AG08395 (cell line): ENCODE measurements around the gene BLM.
"Not testable (repeated sequence)": the region's sequence is repeated elsewhere in the genome, so short reads cannot be mapped to it uniquely, and the experiment has no call there.

Experiments used
- DNase-seq: peaks from one replicate; pipeline ENCODE4 v3.0.0; 2012; ENCODE audit warnings: mixed read lengths, low spot score

Gene BLM

GRCh38 chr15:90735923-90736322, 18.8 kb downstream of the BLM start:
- DNase-seq = no peak

GRCh38 chr15:90740545-90740944, 23.4 kb downstream of the BLM start:
- DNase-seq = not testable (repeated sequence)

GRCh38 chr15:90742087-90742486, 24.9 kb downstream of the BLM start:
- DNase-seq = no peak

DNA sequence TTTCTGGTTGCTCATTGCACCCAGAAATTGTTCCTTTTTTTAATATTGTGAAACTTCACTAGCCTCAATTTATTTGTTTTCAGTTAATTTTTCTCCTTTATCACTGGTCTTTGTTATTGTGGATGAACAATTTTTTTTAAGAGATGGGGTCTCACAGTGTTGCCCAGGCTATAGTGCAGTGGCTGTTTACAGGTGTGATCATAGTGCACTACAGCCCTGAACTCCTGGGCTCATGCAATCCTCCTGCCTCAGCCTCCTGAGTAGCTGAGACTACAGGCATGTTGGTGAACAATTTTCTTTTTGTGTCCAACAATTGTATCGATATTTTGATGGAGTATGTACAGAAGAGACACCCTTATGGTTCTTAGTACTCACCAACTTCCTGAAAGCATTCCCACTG, 26.3 kb downstream of the BLM start:
- DNase-seq = no peak

DNA sequence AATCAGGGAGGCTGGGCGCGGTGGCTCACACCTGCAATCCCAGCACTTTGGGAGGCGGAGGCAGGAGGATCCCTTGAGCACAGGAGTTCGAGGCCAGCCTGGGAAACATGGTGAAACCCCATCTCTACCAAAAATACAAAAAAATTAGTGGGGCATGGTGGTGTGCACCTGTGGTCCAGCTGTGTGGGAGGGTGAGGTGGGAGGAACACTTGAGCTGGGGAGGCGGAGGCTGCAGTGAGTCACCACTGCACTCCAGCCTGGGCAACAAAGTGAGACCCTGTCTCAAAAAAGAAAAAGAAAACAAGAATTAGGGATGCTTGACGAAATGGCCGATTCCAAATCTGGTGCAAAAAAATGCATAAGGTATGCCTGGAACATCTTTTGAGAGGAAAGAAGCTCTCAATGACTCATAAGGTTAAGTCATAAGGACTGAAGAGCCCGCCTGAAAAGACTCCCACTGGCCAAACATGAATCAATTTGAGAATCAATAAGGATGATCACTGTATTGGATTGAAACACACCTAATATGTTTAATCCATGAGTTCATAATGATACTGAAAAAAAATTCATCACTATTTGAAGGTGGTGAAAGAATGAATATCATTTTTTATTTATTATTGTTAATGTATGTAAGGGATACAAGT, 27.7 kb downstream of the BLM start:
- no peak for DNase-seq

DNA sequence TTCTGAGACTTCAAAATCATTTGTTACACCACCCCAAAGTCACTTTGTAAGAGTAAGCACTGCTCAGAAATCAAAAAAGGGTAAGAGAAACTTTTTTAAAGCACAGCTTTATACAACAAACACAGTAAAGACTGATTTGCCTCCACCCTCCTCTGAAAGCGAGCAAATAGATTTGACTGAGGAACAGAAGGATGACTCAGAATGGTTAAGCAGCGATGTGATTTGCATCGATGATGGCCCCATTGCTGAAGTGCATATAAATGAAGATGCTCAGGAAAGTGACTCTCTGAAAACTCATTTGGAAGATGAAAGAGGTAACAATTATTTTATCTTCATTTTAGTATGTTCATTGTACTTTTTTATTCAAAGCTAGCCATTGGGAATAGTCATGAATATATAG, 32.6 kb downstream of the BLM start:
- DNase-seq = no peak

- DNase-seq = no peak
Observed at GRCh38 chr15:90750186-90750585, 33.0 kb downstream of the BLM start.

- no peak for DNase-seq
Observed at GRCh38 chr15:90751300-90751825, 34.2 kb downstream of the BLM start.

DNA sequence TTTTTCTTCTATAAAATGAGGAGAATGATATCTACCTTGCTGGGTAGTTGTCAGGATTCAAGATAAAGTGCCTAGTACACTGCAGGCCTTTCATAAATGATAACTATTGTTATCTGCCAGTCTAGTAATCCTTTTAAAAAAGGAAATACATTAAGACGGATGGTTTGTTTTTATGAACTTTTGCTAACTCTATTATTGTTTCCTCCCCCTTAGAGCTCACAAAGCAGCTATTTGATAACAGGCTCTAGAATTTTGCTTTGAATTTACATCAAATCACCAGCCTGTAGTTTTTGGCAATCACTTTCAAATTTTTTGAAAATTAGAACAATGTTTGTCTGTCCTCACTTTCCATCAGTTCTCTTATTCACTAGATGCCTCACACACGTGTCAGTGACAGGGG, 39.8 kb downstream of the BLM start:
- no peak for DNase-seq

- DNase-seq = no peak
Observed at GRCh38 chr15:90757461-90757860, 40.3 kb downstream of the BLM start.

GRCh38 chr15:90760661-90761232, 43.6 kb downstream of the BLM start:
- DNase-seq = no peak

GRCh38 chr15:90761629-90762028, 44.5 kb downstream of the BLM start:
- no peak for DNase-seq

- peak; percentile 67 for DNase-seq
Observed at GRCh38 chr15:90762109-90762508, 45.0 kb downstream of the BLM start.

DNA sequence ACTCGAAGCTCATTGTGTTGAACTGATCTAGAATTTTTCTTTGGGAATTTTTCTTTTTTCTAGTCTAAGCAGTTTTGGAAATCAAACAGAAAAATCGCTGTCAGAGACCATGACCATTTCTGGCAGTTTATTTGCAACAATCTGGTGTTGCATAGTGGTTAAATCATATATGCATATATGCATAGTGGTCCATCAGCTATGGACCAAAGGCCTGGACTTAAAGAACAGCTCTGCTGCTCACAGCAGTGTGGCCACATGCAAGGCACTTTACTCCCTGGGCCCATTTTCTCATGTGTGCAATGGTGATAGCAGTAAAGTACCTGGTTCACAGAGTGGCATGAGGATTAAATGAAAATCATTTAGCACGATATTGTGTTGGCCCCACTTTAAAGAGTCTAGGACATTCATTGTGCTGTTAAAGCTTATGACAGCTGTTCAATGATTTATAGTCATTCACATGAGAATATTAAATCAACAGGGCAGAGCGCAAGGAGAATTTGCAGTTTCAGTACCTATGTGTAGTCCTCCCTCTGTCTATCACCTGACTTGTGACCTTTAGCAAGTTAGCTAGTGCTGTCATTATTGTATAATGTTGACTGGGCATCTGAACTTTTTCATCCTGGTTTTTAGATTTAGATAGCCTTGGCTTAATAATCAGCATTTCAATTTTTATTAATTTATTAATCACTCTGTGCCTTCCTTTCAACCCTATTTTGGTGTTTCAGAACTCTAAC, 46.4 kb downstream of the BLM start:
- DNase-seq = no peak

DNA sequence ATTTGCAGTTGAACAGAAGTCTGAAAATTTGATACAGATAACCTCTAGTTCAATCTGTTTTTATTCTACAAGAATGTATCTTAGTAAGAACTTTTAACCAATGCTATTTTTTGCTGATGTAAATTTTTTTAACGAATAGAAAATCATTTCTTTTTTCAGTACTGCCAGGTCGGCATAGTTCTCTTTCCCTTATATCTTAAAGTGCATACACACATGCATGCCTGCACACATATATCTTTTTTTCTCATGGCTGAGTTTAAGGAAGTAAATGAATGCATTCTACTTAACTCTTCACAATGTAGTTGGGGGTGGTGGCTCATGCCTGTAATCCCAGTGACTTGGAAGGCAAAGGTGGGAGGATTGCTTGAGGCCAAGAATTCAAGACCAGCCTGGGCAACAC, 48.4 kb downstream of the BLM start:
- DNase-seq = no peak

DNA sequence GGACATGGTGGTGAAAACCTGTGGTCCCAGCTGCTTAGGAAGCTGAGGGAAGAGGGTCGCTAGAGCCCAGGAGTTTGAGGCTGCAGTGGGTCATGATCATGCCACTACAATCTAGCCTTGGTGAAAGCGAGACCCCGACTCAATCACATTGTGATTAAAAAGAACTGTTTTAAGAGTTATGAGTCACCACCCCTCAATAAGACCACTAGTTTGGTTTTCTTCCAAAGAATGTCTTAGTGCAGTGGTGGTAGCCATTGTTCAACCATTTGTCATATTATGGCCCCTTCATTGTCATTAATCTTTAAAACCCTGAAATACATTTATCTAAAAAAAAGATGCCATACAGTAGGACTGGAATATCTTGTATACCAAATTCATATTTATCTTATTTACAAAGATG, 48.8 kb downstream of the BLM start:
- DNase-seq = no peak

GRCh38 chr15:90769375-90769774, 52.2 kb downstream of the BLM start:
- no peak for DNase-seq

DNA sequence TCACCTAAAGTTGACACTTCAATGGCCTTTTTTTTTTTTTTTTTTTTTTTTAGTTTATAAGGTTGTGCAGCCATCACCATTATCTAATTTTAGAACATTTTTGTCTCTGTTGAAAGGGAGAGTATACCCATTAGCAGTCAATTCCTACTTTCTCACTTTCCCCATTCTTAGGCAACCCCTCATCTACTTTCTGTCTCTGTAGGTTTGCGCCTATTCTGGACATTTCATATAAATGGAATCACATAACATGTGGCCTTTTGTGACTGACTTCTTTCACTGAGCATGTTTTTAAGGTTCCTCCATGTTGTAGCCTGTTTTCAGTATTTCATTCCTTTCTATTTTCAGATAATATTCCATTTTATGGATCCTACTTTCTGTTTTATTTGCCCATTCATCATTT, 56.3 kb downstream of the BLM start:
- no peak for DNase-seq

DNA sequence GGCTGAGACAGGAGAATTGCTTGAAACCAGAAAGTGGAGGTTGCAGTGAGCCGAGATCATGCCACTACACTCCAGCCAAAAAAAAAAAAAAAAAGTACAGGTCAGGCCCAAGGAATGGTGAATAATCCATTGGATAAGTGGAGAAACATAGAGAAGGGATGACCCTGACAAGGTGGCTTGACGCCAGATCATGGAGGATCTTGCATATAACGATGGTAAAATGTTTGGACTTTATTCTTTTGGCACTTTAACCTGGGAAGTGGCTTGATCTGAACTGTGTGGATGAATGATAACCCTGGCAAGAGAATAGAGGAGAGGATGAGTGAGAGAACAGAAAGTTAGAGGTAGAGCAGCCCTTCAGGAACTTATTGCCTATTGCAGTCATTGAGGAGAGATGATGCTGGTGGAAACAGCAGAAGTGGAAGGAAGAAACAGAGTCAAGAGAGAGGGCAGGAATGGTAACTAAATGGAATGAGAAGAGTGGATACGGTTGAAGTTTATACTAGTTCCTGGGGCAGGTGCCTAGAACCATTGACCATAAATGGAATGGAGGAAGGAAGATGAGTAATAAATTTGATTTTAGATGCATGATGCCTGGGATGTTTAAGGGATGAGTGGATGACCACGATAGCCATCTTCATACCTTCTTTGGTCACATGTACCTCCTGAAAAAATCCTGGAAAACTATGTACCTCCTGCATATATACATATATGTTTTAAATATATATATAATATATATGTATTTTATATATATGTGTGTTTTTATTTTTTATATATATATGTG, 57.8 kb downstream of the BLM start:
- peak; percentile 70 for DNase-seq

DNA sequence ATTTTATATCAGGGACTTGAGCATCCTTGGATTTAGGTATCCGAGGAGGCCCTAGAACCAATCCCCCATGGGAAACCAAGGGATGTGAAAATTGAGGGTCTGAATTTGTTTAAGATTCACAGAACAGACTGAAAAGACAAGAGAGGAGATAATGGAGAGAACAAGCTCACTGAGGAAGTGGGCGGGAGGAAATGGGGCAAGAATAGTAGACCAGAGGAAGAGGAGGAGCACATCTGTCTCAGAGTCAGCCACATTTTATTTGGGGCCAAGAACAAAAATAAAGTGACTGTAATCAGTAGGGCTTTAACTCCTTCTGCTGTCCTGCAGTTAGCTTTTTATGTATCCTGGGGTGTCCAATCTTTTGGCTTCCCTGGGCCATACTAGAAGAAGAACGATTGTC, 63.8 kb downstream of the BLM start:
- no peak for DNase-seq

DNA sequence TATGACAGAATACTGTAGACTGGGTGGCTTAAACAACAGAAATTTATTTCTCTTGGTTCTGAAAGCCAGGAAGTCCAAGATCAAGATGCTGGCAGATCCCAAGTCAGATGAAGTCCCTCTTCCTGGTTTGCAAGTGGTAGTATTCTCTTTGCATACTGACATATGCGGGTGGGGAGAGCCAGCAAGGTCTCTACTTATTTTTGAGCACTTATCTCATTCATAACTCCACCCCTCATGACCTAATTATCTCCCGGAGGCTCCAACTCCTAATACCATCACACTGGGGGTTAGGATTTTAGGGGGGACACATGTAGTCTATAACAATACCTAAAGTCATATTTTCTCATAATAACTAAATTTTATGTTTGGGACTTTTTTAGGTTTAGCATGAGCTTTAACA, 65.3 kb downstream of the BLM start:
- no peak for DNase-seq

GRCh38 chr15:90787881-90788280, 70.7 kb downstream of the BLM start:
- DNase-seq = no peak

DNA sequence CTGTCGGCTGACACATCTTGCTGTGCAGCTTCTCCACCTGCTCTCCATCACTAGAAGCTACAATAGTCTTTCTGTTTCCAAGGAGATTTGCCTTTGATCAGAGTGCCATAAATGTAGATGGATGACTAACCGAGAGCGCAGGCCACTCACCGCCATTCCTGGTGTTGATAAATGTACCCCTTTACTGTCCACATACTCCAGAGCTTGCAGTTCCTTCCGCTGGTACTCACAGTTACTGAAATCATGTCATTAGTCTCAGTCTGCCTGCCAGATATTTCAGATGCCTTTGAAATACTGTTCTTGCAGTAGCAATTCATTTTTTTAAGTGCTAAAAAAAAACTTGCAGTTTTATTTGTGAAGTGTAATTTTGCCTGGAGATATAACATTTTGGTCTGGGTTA, 72.3 kb downstream of the BLM start:
- DNase-seq = no peak
